Esophagus (tissue), 2 donors: Measurements from ENCODE around the gene GMDS. TPM values are rescaled to one million over a fixed set of nuclear protein-coding genes. Genes with fewer than 3 reads are reported as not detected.

ENCODE experiments used
- H3K27ac ChIP-seq, 2 donors: one replicate each; pipeline ENCODE4 v1.5.1; 2013; ENCODE audit warnings: low read depth in 2 of 2, mild to moderate bottlenecking in 2 of 2, inconsistent platforms in 1 of 2, low read length in 1 of 2, moderate library complexity in 1 of 2
- H3K27me3 ChIP-seq, 2 donors: one replicate each; pipeline ENCODE4 v1.6.1; 2013; ENCODE audit warnings: low read length in 2 of 2, control low read depth in 1 of 2, mild to moderate bottlenecking in 1 of 2; ENCODE audit not compliant: insufficient read depth in 2 of 2, control insufficient read depth in 1 of 2
- H3K36me3 ChIP-seq, 2 donors: one replicate each; pipeline ENCODE4 v1.6.1; 2013; ENCODE audit warnings: low read length in 1 of 2; ENCODE audit not compliant: control insufficient read depth in 2 of 2, insufficient read depth in 2 of 2
- H3K4me1 ChIP-seq, 2 donors: one replicate each; pipeline ENCODE4 v1.6.1; 2013; ENCODE audit warnings: low read length in 1 of 2; ENCODE audit not compliant: control insufficient read depth in 2 of 2, insufficient read depth in 2 of 2
- H3K4me3 ChIP-seq, 2 donors: one replicate each; pipeline ENCODE4 v1.5.1; 2013; ENCODE audit warnings: low read length in 2 of 2, mild to moderate bottlenecking in 2 of 2, low read depth in 1 of 2, moderate library complexity in 1 of 2
- H3K9me3 ChIP-seq, 2 donors: one replicate each; pipeline ENCODE4 v1.6.1; 2013; ENCODE audit warnings: mild to moderate bottlenecking in 2 of 2, low read depth in 1 of 2, low read length in 1 of 2, moderate library complexity in 1 of 2; ENCODE audit not compliant: control insufficient read depth in 2 of 2, insufficient read depth in 1 of 2
- WGBS, 2 donors: extraction: QIAGEN DNeasy Blood & Tissue Kit; methylation state at CpG; one replicate each; pipeline ENCODE4 v1.1.7; 2013; 5-methylcytosine and 5-hydroxymethylcytosine counted together
- polyA plus RNA-seq, 2 donors: library from polyadenylated mRNA; stranded (reverse); fragments of 200-250 nt; gene quantifications; one replicate each; pipeline ENCODE4 v1.2.3, GENCODE V29; 2013
- donor health status: healthy with polysubstance abuse.
- donor health status: Bipolar disorder and iron deficiency.

Gene GMDS
- polyA plus RNA-seq, 2 donors = 42.4 to 54.5 TPM

- Histone ChIP-seq H3K36me3 (no peaks in the 10 kb centered on the region), H3K4me3 (no peak overlapping the region), H3K27ac (no peak overlapping the region), H3K4me1 (no peaks in the 10 kb centered on the region), H3K27me3 (no peaks in the 10 kb centered on the region), H3K9me3 (no peaks in the 10 kb centered on the region)
- 84 to 85% methylated on average over 9 of the region's 9 CpGs for WGBS, 2 donors
Measured at GRCh38 chr6:2081155-2082138, 164.0 kb downstream of the GMDS start.

- H3K9me3 ChIP-seq = no peaks in the 10 kb centered on the region
- no peaks in the 10 kb centered on the region for H3K36me3 ChIP-seq
- H3K4me1 ChIP-seq = no peaks in the 10 kb centered on the region
- H3K27me3 ChIP-seq = no peaks in the 10 kb centered on the region
- no peak overlapping the region for H3K4me3 ChIP-seq
- WGBS, 2 donors = 63 to 73% methylated on average over 1 of the region's 1 CpG
- no peak overlapping the region for H3K27ac ChIP-seq
Measured at GRCh38 chr6:2078888-2079287, 166.5 kb downstream of the GMDS start.

- no peaks in the 10 kb centered on the region for H3K36me3 ChIP-seq
- H3K27me3 ChIP-seq = no peaks in the 10 kb centered on the region
- no peaks in the 10 kb centered on the region for H3K4me1 ChIP-seq
- no peak overlapping the region for H3K4me3 ChIP-seq
- no peak overlapping the region for H3K27ac ChIP-seq
- no peaks in the 10 kb centered on the region for H3K9me3 ChIP-seq
- WGBS, 2 donors = 85 to 94% methylated on average over 1 of the region's 1 CpG
Measured at GRCh38 chr6:2077826-2078225, 167.6 kb downstream of the GMDS start.

GRCh38 chr6:2073476-2073875, 171.9 kb downstream of the GMDS start:
- no peaks in the 10 kb centered on the region for H3K27me3 ChIP-seq
- H3K36me3 ChIP-seq = no peaks in the 10 kb centered on the region
- H3K4me1 ChIP-seq = no peaks in the 10 kb centered on the region
- H3K9me3 ChIP-seq = no peaks in the 10 kb centered on the region
- H3K27ac ChIP-seq = no peak overlapping the region
- H3K4me3 ChIP-seq = no peak overlapping the region
- 85 to 91% methylated on average over 2 of the region's 2 CpGs for WGBS, 2 donors

GRCh38 chr6:2072453-2072852, 173.0 kb downstream of the GMDS start:
- H3K9me3 ChIP-seq = no peaks in the 10 kb centered on the region
- no peaks in the 10 kb centered on the region for H3K27me3 ChIP-seq
- H3K4me1 ChIP-seq = no peaks in the 10 kb centered on the region
- no peaks in the 10 kb centered on the region for H3K36me3 ChIP-seq
- no peak overlapping the region for H3K4me3 ChIP-seq
- no peak overlapping the region for H3K27ac ChIP-seq

- Histone ChIP-seq H3K9me3 (no peaks in the 10 kb centered on the region), H3K36me3 (no peaks in the 10 kb centered on the region), H3K27me3 (no peaks in the 10 kb centered on the region), H3K4me3 (no peak overlapping the region), H3K4me1 (no peaks in the 10 kb centered on the region), H3K27ac (no peak overlapping the region)
- 33 to 34% methylated on average over 3 of the region's 3 CpGs for WGBS, 2 donors
Measured at GRCh38 chr6:2063547-2063946, 181.9 kb downstream of the GMDS start.

GRCh38 chr6:2061880-2062279, 183.5 kb downstream of the GMDS start:
- Histone ChIP-seq H3K27ac (no peak overlapping the region), H3K9me3 (no peaks in the 10 kb centered on the region), H3K27me3 (no peaks in the 10 kb centered on the region), H3K36me3 (no peaks in the 10 kb centered on the region), H3K4me3 (no peak overlapping the region), H3K4me1 (no peaks in the 10 kb centered on the region)
- WGBS, 2 donors = 83 to 90% methylated on average over 3 of the region's 3 CpGs

- Histone ChIP-seq H3K4me1 (no peaks in the 10 kb centered on the region), H3K27ac (no peak overlapping the region), H3K4me3 (no peak overlapping the region), H3K36me3 (no peaks in the 10 kb centered on the region), H3K27me3 (no peaks in the 10 kb centered on the region), H3K9me3 (no peaks in the 10 kb centered on the region)
Measured at GRCh38 chr6:2055911-2056310, 189.5 kb downstream of the GMDS start.

GRCh38 chr6:2055143-2055542, 190.3 kb downstream of the GMDS start:
- no peaks in the 10 kb centered on the region for H3K4me1 ChIP-seq
- no peaks in the 10 kb centered on the region for H3K27me3 ChIP-seq
- H3K9me3 ChIP-seq = no peaks in the 10 kb centered on the region
- no peak overlapping the region for H3K27ac ChIP-seq
- WGBS, 2 donors = 78 to 87% methylated on average over 1 of the region's 1 CpG
- no peak overlapping the region for H3K4me3 ChIP-seq
- H3K36me3 ChIP-seq = no peaks in the 10 kb centered on the region

- no peaks in the 10 kb centered on the region for H3K27me3 ChIP-seq
- 78 to 79% methylated on average over 4 of the region's 4 CpGs for WGBS, 2 donors
- H3K4me1 ChIP-seq = no peaks in the 10 kb centered on the region
- no peaks in the 10 kb centered on the region for H3K9me3 ChIP-seq
- no peak overlapping the region for H3K4me3 ChIP-seq
- no peak overlapping the region for H3K27ac ChIP-seq
- no peaks in the 10 kb centered on the region for H3K36me3 ChIP-seq
Measured at GRCh38 chr6:2054516-2055067, 190.8 kb downstream of the GMDS start.
